ENCODE measurements around the gene STK25.
"Not testable (repeated sequence)": the region's sequence is repeated elsewhere in the genome, so short reads cannot be mapped to it uniquely, and the experiment has no call there.

Gene STK25

DNA sequence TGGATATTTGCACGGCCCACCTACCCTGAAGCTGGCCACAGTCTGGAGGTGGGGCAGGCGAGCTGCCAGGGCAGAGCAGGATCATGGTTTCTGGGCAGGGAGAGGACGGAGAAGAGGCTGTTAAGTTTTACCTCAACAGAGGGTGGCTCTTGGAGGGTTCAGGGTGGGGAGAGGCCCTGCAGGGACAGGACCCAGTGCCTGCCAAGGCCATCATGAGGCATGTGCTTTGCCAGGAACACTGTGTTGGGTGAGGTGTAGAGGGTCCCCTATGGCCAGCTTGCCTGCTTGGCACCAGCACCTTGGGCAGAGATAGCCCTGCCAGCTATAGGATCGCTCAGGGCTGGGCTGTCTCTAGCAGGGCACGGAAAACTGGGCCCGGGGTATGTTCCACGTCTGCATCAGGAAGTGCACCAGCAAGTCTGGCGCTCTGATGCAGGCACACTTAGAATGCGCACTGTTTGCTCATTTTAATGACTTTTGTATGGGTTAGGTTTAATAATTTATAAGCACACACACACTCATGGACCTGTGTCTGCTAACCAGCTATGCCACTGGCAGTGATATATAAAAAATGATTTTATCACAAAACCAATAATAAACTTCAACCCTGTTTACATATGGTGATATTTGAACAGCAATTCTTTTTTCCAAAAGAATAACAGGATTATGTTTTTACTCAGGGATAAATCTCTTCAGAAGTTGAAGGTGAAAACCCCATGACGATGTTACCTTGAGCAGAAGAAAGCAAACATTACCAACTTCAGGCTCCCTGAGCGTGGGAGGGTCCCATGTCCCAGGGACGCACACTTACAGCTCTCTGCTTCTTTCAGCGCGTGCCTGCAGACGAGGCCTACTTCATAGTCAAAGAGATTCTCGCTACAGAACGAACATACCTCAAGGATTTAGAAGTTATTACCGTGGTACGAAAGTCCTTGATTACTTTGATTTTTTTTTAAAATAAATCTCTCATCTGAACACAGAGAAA is 46.4 kb downstream of the STK25 start:
- no peak for DNase-seq

GRCh38 chr2:241460631-241461030 is 47.8 kb downstream of the STK25 start:
- peak in 1 of 2 experiments; percentile 4 for DNase-seq

DNA sequence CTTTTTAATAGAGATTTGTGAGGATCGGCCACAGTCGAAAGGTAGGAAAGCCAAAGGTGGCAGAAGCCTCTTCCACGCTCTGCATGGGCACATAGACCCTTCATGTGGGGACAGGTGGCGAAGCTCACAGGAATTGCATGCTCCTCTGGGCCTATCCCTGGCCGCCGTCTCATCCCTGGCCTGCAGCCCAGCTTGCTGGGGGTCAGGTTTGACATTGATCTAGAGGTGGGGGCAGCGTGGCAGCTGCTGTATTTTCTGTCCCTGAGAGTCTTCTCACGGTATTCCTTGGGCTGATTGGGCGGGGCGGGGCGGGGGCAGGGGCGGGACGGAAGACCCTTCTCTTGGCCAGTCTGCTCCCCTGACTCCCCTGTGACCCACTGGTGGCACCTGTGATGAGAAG is 48.9 kb downstream of the STK25 start:
- no peak for DNase-seq

DNA sequence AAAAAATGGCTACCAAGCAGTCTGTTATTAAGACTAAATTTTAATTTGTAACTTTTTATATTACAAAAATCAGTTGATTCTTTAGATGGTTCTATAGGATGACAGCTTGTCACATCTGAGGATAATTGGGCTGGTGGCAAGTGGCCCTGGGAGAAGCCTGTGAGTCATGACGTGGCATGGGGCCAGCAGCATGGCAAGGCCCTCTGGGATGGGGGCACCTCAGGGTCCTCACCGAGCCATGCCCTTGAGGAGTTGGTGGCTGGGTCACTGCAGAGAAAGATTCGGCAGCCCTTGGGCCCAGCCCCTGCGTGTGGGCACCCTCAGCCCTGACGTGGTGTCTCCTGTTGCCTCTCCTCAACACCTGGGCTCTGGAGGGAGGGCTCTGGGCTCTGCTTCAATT is 49.7 kb downstream of the STK25 start:
- no peak for DNase-seq

DNA sequence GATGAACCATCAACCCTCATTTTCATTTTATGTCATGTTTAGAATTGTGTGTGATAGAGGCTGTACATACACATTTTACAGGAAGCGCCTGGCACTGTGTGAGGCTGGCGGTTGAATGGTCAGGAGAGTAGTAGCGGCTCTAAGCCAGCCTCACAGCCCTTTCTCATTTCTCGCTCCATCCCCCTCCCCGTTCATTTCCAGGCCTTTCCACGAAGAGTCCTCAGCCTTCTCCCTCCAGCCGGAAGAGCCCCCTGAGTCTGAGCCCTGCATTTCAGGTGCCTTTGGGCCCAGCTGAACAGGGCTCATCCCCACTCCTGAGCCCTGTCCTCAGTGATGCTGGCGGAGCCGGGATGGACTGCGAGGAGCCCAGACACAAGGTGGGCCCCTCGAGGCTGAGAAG is 51.8 kb downstream of the STK25 start:
- no peak for DNase-seq

GRCh38 chr2:241454837-241455485 is 53.4 kb downstream of the STK25 start:
- no peak for DNase-seq

GRCh38 chr2:241453919-241454318 is 54.5 kb downstream of the STK25 start:
- DNase-seq: not testable (repeated sequence)

DNA sequence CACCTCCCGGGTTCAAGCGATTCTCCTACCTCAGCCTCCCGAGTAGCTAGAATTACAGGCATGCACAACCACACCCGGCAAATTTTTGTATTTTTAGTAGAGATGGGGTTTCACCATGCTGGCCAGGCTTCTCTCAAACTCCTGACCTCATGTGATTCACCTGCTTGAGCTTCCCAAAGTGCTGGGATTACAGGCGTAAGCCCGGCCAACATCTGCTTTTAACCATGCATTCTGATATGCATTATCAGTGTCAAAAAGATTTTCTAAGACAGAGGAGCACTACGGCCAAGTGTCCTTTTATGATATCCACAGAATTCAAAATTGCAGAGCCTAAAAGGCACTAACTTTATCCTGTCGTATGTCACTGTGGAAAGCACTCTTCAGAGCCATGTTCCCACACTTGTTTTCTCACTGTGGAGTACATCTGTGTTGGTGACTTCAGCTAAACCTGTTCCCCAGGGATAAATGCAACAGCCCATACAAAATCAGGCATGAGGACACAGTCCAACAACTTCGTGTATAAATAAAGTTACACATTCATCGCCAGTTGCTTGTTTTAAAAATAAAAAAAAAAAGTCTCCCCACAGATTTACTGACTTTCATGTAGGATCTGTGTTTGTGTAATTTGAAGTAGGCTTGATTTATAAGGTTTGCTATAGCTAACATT is 56.4 kb downstream of the STK25 start:
- DNase-seq: no peak

- DNase-seq: not testable (repeated sequence)
These were observed 58.3 kb downstream of the STK25 start for GRCh38 chr2:241450092-241450491.

- DNase-seq: no peak
These were observed 63.0 kb downstream of the STK25 start for GRCh38 chr2:241445426-241445825.

- DNase-seq: no peak
These were observed 64.7 kb downstream of the STK25 start for GRCh38 chr2:241443486-241444223.
